ENCODE data around the gene BRD1.

Gene BRD1

DNA sequence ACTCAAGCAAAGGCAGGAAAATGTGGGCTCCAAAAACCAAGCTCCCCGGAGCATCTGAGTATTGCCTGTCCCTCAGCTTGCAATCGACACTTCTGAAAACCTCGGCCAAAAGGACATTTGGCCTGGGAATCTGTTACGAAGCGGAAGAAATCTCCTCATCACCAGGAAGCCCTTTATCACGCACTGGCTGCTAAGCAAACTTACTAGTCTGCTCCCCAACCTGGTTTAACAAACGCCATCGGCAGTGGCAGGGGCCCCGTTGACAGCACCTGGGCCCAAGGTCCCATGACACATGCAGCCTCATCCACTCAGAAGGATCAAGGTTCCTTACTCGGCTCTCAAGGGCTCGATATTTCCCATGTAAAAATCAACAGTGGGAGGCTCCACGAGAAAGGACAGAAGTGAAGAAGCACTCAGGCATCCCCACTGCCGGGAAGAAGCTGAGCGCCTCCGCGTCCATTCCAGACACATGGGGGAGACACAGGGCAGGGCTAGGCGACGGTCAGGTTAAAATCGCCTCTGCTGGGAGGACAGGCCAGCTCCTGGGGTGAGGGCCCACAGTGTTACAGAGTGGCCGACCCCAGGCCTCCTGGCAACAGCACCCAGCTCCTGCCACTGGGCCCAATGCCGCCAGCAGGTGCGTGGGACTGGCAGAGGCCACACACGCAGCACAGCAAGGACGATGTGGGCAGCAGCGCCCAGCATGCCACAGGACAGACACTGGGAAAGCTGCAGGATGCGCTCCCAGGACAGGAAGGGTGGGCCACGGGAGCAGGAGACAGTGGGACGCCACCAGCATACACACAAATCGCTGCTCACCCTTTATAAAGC lies 27.1 kb downstream of the BRD1 start:
- DNase-seq, result no peak

DNA sequence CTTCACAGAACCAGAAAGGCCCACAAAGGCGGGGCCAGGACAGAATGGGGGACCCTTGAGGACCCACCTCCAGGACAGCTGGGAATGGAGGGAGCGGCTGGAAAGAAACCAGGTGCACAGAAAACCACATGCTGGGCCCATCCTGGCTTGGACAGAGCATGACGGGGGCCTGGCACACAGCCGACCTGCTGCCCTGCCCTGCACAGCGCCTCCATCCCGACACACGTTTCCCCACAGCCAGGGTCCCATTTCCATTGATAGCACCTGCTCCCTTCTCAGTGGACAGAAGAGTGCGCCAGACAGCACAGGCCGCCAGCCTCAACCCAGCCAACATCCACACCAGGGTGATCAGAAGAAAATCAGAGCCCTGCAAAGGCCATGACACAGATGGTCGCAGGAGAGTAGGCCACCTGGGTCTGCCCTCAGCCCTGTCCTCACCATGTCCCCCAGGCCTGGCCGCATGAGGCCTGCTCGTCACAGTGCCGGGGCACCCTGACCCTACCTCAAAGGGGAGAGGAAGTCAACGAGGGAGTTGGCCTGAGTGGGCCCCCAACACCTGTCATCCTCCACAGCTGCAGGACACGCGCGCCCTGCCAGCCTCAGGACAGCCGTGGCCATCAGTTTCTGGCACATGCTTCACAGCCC lies 28.1 kb downstream of the BRD1 start:
- no peak for DNase-seq

DNA sequence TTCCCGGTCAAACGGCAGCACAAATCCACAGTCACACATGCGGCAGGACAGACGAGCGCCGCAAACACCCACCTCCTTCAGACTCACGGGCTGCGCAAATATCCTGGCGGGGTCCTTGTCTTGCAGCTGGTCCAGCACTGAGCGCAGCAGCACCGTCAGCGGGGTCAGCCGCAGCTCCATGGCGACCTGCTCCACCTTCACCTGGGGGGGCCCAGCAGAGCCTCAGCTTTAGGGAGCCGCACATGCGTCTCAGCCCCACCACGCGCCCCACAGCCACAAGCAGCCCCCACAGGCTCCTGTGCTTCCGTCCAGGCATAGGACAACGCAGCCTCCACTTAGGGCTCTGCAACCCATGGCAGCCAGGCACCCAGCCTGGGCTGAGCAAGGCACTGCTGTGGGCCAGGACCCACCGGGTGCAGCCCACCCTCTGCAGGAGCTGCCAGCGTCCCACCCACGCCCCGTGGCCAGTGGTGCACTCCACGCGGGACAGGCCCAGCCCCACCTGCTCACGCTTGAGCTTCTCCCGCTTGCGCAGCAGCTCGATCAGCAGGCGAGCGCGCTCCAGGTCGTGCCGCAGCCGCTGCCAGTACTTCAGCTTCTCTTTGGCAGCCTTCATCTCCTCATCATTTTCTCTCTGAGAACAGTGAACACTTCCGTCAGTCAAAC lies 29.1 kb downstream of the BRD1 start:
- no peak for DNase-seq

DNA sequence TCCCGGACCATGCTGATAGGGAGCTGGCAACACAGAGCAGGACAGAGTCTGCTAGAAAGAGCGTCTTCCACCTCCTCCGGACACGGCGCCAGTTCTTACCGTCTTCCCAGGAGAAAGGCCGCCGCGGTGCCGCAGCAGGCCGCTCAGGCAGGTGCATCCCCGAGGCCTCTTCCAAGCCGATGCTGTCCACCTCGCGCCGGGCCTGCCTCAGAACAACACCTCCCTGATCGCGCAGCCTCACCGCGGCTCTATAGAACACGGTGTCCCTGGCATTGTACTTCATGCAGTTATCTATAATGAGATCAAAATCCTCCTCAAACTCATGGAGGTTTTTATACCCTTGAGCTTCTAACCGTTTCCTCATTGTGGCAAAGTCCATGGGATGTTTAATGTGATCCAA lies 30.0 kb downstream of the BRD1 start:
- no peak for DNase-seq

DNA sequence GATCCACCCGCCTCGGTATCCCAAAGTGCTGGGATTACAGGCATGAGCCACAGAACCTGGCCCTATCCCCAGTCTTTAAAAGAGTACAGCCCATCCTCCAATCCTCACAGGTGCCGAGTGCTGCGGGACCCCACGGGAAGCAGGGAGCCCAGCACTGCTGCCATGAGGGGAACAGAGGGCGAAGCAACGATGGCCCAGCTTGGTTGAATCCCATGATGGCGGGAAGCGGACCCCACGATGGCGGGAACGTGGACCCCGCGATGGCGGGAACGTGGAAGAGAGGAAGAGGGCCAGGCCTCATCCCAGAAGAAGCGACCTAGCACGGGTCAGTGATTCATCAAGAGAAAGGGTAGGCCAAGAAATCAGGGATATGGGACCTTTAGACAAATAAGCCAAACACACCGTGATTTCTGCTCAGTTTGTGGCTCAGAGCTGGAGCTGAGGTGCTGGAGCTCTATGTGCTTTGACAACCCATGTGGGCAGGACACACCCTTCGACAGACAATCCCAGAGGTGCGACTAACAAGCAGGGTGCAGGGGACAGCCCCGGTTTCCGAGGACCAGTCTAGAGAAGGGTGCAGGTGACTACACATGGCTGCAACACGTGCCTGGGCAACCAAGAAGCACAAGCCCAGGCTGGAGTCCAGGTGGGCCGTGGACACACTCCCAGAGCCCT lies 30.9 kb downstream of the BRD1 start:
- DNase-seq, result no peak

DNA sequence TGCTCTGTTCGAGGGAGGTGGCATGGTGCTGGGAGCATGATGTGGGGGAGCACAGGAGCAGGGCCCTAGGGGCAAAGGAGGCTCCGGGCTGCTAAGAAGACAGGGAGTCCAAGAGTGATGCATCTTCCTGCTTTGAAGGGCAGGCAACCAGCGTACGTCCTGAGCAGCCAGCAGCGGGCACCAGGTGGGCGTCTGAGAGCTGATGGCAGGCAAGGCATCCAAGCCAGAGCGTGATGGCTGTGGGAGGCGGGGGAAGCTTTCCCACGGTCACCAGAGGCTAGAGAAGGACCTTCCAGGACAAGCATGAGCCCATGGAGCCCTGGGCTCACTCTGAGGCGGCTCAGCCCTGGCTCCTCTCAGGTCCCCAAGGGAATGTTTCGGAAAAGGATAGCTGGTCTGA lies 32.2 kb downstream of the BRD1 start:
- DNase-seq, result no peak

DNA sequence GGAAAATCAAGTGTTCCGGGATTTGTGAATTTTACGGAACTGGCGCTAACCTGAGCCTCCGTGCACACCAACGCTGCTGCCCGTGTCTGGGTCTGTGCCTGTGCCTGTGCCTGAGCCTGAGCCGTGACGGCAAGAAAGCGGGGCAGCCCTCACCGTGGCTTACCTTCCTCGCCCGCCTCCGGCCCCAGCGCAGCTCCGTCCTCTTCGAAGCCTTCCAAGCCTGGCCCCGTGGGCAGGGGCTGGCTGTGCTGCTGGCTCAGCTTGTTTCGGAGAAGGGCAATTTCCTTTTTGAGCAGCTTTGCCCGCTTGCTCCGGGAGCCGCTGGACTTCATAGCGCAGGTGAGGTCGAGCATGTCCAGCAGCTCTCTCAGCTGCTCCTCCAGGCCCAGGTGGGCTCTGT lies 33.8 kb downstream of the BRD1 start:
- DNase-seq, result no peak

DNA sequence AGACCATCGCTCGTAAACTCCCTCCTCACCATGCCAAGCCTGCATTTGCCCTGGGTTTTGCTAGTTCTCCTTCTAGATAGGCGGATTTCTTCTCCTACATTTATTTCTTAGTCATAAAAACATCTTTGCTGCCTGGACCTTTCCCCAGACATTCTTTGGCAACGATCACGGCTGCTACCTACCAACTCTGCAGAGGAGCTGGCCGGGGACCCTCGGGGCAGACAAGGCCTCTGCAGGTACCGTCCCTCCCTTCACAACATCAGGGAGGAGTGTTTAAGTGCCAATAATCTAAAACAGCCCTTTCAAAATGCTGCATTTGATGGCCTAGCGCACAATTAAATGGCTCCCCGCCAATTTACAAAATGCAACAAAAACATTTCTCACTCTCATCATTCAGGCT lies 34.4 kb downstream of the BRD1 start:
- DNase-seq, result no peak

DNA sequence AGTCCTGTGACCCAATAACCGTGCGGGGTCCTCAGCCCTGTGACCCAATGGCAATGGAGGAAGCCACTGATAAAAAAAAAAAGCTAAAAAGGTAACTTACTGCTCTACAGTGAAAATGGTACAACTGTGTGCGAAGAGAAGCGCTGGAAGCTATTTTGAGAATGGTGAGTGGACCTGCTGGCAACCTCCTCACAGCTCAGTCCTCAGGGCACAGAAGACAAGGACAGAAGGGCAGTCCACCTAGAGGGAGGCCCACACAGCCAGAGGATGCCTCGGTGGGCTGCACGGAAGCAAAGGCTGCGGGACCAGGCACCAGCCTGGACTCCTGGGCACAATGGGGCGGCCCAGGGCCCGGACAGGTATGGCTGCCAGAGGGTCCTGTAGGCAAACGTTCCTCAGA lies 35.6 kb downstream of the BRD1 start:
- DNase-seq, result no peak

DNA sequence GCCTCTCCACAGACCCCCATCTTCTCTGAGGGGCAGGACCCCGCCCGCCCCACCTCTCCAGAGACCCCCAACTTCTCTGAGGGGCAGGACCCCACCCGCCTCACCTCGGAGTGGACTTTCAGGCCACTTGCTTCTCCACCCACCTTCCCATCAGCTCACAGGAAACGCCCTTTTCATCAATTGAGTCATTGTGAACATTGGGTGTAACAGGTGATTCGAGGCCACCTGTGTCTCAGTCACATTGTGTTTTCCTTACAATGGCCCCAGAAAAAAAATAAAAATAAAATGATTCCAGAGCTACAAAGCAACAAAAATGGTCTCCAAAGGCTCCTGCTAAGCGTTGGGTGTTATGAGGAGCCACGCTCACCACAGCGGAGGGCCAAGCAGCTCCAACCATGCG lies 36.0 kb downstream of the BRD1 start:
- no peak for DNase-seq

DNA sequence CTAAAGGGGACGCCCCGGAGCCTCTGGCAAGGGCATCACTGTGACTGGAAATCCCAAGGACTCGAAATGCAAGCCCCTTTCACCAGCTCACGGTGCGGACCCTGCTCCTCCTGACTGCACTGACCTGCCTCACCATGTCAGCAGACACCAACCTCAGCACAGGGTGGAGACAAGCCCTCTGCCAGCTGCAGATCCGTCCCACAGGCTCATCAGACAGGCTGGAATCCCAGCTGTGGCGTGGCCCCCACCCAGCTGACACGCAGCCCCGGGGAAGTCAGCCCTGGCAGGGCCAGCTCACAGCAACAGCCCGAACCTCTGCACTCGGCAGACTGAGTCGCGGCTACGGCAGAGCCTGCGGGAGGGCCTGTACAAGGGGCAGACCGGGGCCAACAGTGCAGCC lies 36.8 kb downstream of the BRD1 start:
- DNase-seq, result no peak

DNA sequence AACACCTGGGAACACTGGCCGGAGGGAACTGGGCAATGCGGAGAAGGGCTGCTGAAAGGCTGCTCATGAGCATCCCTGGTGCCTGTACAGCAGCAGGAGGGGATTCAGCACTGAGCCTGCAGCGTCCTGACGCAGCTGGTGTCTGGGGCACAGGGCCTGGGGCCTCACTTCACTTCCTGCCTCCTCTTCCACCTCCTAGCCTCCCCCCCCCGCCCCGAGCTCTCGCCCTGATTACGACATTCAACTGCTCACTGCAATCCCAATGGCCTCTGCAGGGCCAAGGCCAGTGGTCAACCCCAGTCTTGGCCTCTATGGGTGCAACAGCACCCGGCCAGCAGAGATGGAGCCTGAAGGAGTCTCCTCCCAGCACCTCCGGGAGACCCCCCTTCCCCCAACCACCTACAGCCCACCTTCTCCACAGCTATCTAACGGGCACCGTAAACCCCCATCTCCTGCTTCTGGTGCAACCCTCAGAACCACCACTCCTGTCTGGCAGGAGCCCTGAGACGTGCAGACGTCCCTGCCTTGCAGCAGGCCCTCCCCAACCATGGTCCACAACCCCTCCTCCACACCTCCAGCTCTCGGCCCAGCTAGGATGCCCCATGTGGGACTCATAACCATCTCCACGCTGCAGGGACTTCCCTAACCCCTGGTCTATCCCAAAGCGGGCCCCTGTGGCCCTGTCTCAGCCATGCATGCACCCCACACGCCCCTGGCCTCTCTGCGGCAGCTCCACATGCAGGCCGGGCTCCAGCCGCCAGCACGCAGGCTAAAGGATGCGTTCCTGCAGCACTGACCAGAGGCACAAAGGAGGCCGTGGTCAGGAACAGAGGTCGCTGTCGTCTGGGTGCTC lies 38.2 kb downstream of the BRD1 start:
- DNase-seq, result no peak

DNA sequence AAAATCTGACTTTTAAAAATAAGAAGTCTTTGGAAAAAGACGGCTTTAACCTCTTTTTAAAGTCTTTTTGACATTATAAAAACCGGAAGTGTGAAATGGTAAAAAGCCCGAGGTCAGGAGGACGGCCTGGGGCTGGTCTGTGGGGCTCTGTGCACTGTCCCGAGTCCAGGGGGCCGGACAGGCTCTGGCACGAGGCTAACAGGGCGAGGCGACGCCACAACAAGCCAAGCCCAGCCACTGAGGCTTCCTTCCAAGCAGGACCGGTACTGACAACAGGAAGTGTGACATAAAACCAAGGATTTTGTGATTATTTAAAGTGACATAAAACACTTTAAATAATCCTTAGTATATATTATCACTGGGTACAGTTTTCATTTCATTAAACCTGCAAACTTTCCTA lies 39.2 kb downstream of the BRD1 start:
- no peak for DNase-seq

DNA sequence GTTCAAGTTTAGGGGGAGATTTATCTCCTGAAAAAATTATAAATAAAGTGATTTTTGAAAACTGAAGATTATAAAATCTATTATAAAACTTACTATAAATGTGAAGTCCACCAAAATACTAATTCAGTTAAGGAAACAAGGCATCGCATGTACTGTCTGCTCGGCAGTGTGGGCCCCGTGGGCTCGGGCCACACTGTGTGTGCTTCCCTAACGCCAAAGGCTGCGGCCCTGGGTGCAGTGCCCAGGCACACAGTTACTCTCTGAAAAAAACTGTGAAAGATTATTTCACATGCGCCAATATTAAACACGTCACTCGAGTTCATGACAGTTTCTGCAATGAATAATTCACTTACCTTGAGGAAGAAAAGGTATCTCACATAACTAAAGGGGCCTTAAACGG lies 39.8 kb downstream of the BRD1 start:
- no peak for DNase-seq

DNA sequence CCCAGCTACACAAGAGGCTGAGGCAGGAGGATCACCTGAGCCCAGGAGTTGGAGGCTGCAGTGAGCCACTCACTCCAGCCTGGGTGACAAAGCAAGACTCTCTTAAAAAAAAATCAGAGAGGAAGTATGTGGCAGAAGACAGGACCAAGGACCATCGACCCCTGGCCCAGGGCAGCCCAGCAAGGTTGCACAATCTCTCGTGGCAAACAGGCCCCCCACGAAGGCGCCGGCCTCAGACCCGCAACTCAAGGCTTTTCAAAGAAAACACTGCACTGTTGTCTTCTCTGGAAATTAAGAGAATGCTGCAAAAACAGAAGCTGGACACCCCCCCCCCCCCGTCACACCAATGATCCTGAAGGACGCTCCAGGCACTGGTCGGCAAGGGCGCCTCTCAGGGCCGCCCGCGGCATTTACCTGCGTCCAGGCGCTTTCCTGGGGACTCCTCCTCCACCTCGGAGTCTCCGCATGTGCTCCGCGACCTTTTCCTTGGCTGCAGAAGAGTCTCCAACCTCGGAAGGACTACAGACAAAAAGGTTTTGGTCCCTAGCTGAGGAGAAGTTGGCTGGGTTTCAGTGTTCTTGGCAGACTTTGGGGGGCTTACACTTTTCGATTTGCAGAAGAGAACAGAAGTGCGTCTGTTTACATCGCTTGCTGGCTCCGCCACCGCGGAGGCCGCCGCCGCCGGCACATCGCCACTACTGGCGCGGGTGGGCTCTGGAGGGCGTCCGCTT lies 40.5 kb downstream of the BRD1 start:
- DNase-seq, result no peak

DNA sequence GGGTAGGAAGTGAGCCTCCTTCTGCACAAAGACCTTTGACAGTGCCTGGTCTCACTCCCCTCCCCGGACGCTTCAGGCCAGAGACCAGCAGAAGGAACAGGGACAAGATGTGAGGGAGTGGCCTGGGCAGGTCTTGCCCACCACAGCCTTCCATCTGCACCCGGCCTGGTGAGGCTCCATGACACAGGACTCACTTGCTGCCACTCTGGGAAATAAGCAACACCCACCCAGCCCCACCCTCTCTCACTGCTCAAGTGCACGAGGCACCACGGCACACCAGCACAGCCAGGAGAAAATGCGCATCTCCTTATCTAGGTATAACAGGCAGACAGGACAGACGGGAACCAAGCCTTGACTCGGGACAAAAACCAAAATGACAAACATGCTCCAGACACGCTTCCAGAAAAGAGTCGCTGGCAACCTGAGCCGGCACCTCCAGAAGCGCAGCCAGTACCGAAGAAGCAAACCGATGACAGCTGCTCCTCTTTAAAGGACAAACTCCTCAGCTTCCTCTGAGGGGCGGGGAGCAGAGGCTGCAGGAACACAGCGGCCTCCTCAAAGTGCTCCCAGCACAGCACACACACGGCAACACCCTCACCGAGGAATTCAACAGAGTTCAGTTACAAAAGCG lies 41.7 kb downstream of the BRD1 start:
- no peak for DNase-seq

DNA sequence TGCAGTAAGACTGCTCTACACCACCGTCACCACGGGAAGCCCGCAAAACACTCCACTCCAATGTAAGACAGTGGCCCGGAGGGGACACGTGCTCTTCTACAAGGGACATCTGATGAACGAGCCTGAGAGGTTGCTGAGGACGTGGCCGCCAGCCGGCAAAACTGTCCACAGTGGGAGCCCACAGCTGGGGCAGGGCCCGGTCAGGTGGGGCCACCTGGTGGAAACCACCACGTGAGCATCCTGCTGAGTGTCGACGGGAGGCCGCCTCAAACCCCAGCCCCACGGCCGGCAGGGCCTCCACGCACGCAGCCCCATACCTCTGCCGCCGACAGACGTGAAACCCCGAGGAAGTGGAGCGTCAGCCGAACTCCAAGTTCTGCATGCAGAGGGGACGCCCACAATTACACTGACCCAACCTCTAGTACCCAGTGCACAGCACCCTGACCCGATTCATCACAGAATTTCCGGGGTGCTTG lies 42.6 kb downstream of the BRD1 start:
- DNase-seq, result no peak

DNA sequence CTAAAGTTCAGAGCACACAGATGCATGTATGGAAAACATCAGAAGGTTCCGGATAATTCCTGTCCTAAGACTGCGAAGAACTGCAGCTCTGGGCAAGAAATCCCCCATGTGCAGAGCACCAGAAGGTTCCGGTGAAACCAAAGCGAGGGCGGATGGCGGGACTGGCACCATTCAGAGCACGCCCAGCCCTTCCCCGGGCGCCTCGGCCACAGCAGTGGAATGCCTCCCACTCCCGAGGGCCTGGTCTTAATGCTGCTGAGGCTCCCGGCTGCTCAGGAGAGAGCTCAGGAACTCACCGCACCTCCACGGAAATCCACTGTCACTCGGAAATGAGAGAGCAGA lies 43.1 kb downstream of the BRD1 start:
- no peak for DNase-seq

DNA sequence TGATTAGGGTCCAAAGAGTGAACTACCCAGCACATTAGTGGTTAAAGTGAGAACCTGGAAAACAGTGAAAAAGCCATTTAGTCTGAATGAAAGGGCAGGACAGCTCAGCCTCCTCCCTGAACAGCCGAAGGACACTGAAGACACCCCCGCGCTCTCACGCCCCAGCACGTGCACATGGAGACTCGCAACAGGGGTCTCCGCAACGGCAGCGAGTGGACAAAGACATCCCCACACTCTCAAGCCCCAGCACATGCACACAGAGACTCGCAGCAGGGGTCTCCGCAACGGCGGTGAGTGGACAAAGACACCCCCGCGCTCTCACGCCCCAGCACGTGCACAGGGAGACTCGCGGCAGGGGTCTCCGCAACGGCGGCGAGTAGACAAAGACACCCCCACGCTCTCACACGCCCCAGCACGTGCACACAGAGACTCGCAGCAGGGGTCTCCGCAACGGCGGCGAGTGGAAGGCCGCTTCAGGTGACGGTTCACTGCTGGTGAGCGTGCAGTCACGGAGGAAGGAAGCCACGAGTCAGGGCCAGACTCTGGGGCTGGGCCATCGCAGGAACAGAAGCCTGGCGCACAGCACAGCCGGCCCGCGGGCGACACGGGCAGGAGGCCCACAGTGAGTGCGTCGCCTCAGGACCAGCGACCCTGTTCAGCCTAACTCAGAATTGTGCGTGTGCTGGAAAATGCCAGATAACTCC lies 43.6 kb downstream of the BRD1 start:
- DNase-seq, result no peak

DNA sequence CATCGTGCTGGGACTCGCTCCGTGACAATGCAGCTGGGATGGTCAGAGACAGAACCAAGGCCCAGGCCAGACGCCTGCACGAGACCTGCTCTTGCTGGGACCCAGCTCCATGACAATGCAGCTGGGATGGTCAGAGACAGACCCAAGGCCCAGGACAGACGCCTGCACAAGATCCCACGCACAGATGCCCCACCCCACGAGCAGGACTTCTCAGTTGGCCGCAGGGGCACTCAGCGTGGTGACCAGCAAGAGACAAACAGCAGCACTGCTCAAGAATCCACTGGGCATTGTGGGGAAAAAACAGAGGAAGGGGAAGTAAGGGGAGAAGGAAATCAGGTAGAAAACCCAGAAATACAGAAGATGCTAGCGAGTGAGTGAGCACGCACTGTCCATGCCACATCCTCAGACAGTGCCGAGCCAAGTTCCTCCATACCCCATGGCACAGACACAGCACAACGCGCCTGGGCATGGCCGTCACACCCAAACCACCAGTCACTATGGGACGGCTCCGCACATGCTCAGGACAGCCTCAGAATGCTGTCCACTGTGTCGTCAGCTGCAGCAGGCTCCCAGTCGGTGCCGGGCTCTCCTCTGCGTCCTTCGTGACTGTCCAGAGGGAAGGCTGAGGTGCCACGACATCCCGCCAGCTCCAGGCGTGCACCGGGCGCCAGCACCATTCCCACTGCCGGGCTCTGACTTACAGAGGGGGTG lies 44.5 kb downstream of the BRD1 start:
- no peak for DNase-seq
